ENCODE data around the gene GRAMD1B. TPM values are rescaled to one million over a fixed set of nuclear protein-coding genes. Genes with fewer than 3 reads are reported as not detected.

GRAMD1B gene
- total RNA-seq, 1 donor from 2014 or later, result 40.7 TPM

DNA sequence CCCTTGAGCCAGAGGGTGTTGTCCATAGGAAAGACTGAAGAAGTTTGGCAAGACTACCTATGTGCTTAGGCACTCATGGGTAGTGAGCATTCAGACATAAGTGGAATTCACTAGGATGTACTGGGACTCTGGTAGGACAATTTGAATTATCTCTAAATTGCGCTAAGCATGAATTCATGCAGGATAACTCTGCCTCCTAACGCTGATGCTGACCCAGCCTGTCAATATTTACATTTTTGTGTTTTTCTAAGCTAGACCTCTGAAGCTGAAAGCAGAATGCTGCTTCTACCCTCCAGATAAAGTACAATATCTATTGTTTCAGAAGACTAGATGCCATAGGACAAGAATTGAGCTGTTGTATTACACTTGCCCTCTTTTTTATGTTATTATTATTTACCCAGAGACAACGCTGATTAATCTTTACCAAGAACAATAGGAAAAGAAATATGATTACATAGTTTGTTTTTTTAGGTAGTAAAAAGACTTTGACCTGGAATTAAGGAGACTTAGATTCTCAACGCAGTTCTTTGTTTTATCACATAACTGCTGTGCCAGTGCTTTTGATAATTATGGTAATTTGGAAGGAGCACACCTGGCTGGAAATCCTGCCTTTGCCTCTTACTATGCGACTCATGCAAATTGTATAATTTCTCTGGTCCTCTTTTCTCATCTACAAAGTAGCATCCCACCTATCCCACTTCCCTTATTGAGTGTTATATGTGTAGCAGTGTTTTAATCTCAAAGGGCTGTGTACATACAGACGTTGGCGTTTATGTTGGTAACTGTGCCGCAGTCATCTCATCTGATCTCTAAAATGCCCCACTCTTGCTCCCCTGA lies 21.2 kb upstream of the GRAMD1B start:
- intact Hi-C loops (cut with micrococcal nuclease), result no loop called here

DNA sequence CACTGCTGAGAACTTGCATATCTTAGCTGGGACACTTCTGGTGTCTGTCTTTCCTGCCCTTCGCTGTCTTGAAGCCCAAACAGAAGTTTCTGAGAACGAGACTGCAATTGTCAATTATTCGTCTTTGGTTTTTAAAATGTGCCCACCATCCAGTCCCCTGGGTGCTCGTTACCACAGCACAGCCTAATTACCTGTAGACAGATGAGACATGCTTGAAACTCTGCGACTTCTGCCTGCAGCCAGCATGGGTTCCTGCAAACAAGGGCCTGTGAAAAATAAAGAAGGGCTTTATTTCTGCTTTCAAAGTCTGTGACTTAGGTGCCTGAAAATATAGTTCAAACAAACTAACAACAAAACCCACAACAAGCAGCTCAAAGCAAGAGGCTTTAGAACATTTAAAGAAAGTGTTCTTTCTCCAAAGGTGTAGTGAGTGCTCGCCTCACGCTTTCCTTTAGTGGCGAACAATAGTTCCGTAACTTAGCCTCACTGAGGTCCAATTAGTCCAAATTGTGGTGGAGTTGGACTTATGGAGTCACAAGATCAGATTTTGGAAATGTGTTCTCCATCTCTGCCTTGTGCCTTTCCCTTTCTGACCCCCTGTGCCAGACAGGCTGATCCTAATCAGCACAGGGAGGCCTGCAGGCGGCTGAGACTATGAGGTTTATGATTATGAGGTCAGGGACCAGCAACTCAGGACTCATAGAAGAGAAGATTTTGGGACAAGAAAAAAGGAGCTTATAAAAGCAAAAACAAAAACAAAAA lies 20.4 kb upstream of the GRAMD1B start:
- intact Hi-C loops (cut with micrococcal nuclease), result no loop called here

DNA sequence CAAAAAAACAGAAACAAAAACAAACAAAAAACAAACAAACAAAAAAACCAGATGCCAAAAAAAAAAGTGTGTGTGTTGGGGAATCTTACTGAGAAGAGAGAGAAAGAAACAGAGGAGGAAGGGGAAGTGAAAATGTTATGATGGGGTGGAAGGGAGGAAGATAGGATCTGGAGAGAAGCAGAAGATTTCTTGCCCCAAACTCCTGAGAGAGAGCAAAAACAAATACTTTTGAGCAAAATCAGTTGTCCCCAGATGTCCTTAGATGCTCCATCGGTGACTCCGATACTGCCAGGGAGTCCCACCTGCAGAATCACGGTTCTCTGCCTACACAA lies 19.9 kb upstream of the GRAMD1B start:
- intact Hi-C loops (cut with micrococcal nuclease), result no loop called here

DNA sequence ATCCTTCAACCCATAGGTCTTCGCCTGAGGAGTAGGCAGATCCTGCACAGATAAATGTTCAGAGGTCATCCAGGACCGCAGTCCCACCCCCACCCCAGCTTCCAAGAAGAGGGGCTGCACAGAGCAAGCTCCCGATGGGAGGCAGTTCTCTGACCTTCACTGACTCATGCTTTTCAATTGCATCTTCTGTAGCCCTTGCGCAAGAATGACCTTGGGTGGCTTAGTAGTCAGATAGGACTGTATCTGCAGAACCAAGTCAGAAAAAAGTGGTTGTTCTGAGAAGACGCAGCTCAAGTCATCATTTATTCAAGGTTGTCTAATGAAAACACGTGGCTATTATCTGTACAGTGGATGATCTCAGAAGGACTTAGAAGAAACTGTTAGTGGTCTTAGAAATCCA lies 16.4 kb upstream of the GRAMD1B start:
- intact Hi-C loops (cut with micrococcal nuclease), result no loop called here

DNA sequence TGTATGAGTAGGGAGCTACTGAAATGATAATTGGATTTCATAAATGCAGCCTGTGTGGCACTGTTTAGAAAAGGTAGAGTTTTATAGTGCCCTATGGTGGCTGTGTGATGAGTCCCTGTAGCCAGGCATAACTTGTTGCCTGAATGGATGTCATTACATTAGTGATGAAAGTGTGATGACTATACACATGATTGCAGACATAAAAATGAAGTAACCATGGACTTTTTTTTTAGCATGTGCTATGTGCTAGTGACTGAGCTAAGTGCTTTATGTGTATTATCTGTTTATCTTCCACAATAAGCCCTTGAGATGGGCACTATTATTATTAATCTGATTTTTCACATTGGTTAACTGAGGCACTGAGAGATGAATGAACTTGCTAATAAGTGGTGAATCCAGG lies 13.5 kb upstream of the GRAMD1B start:
- intact Hi-C loops (cut with micrococcal nuclease), result no loop called here

DNA sequence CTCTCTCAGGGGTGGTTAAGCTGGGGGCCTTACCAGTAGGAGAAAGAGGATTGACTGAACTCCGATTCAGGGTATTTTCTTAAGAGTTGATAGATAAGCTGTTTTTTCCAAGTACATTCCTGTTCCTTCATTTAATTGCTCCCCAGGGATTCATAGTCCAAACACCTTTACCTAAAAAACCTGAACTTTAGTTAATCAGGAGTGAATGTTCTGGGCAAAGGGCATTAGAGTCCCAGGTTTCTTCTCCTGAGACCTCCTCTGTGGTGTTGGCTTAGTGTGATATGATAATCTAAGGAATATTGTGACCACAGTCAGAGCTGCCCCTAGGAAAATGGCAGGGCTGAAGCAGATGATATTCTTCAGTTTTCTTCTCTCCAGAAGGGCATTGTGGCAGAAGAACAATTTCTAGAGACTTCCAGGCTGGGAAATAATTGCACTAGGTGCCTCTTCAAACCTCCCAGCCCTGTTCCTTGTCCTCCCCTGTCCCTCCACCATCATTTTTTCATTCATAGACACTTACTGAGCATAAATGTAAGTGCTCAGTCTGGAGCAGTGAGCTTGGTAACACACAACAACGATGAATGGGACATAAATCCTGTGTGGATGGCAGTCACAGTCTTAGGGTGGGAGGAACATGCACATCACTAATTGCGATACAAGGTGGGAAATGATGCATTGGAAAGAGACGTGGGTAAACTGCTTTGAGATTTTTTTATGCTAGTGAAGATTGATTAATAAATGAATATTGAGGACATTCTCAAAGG lies 11.5 kb upstream of the GRAMD1B start:
- intact Hi-C loops (cut with micrococcal nuclease), result no loop called here

DNA sequence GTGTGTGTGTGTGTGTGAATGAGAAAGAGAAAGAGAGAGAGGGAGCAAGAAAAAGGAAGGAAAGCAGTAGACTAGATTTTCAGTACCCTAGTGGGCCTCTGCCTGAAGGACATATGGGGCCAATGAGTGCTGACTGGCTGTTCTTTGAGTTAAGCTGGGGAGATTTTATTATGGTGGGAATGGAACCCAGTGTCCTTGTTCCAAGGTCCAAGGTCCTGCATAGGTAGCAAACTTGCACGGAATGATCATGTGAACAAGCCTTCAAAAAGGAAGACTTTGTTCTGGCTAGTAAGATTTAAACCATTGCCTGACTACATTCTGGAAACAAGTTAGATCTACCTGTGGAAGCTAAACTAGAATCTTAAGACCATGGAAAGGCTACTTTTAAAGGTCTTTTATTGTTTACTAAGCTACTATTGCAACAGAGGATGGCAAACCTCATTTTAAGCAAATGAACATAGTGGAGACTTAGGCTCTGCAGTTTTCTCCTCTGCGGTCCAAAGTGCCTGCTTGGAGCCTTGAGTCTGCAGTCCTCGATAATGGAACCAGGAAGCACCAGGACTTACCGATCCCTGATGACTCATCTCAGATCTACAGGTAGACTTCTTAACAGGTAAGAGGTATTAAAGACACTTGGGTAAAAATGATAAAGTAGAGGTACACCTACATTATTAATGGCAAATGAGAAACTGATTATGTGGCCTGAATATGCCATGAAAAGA lies 10.2 kb upstream of the GRAMD1B start:
- intact Hi-C loops (cut with micrococcal nuclease), result no loop called here

DNA sequence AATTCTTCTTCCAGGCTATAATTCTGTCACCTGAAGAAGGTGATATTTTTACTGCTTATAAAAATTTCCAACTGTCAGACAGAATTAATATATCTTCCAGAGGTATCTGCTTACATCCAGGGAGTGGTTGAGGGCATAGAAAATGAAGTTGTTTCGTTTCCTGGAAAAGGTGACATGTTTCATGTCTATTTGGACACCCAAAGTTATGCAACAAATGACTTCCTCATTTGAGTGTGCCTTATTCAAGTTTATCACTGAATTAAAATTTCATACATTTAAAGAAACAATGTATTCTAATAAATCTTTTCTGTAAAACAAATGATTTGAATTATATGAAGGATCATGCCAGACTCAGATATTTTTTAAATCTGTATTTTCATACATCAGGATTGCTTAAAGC lies 8.5 kb upstream of the GRAMD1B start:
- intact Hi-C loops (cut with micrococcal nuclease), result no loop called here

DNA sequence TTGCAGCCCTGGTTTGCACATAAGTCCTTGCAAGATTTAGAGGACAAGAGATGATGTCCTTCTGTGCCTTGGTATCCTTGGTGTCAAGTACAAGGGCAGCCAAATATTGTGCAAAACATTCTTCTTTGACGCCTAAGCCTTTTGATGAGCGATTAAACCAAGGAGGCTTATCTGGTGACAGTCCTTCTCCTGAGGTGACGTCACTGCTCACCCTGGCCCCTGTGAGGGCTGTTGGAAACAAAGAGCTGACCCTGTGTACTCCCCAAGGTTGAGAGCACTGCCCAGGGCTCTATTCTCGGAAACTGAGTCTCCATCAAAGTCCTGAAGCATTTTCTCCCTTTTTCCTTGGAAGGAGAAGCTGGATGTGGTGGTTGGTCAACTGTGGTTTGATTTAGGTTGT lies 4.7 kb upstream of the GRAMD1B start:
- intact Hi-C loops (cut with micrococcal nuclease), result no loop called here

DNA sequence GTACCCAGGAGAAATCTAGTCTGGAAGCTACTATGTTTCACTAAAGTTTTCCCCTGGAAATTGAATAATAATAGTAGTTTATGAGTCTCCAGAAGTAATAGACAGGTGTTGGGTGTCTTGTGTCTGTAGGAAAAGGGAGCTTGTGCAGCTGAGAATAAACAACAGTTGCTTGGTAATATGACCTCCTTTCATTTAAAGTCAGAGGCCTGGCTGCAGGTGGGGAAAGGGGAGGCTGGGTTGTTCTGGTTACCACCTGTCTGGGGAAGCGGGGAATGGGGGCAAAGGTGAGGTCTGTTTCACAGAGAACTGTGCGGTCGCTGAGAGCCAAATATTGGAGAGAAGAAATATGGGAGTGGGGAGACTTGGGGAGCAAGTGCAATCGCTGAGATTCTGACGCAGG lies 3.3 kb upstream of the GRAMD1B start:
- intact Hi-C loops (cut with micrococcal nuclease), result no loop called here

DNA sequence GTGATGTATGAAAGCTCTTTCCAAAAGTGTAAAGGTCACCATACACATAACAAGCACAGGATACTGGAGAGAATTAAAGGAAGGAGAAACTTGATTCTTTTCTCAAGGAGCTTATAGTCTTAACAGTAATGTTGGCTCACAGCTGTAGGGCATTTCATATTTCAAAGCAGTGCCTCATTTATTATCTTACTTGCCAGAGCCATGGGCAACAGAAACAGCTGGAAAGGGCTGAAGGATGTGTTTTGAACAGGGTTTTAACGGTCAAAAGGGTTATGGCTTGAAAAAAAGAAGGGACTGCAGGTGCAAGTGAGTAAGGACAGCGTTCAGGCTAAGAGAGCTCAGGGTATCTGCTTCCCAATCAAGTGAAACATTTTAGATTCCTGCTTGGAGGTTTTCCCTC lies 2.7 kb upstream of the GRAMD1B start:
- intact Hi-C loops (cut with micrococcal nuclease), result no loop called here

DNA sequence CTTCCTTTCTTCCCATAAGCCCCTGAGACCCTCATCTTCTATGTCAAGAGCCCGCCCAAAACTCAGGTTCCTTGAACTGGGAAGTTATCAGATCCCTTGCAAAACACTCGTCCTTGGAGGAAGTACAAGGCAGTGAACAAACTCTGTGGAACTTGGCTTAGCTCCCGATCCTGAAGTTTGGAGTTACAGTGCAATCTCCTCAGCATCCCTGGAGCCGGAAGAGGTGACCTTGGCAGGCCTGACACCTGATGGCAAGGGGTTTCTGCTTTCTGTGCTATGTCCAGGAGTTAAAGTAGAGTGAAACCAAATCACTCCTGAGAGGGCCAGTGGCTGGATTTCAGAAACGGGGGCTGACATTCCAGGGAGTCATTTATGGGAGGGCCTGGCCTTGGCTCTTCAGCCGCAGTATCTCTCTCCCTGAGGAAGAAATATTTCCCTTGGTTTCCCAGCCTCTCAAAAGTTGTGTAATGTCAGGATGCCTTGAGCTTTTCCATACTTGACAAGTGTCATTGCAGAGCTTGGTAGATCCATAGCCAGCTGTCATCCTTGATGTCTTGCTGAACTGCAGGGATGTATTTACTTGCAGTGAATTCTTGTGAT lies 1.9 kb upstream of the GRAMD1B start:
- intact Hi-C loops (cut with micrococcal nuclease), result no loop called here

DNA sequence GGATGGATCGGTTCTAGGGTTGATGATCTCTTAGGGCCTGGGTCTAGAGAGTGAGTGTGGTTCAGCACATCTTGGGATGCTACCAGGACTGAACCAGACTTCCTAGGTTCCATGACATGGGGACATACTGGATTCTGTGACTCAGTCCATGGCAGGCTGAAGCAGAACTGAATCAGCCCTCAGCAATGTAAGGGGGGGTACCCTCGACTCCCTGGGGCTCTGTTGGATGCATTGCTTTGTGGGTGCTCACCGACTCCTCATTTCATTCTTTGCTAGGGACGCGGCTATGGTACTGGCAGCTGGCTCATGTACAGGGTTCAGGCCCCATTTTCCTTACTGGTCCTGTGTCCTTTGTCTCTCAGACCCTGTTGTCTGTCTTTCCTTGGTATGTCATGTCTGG lies 733 bp upstream of the GRAMD1B start:
- intact Hi-C loops (cut with micrococcal nuclease), result no loop called here

DNA sequence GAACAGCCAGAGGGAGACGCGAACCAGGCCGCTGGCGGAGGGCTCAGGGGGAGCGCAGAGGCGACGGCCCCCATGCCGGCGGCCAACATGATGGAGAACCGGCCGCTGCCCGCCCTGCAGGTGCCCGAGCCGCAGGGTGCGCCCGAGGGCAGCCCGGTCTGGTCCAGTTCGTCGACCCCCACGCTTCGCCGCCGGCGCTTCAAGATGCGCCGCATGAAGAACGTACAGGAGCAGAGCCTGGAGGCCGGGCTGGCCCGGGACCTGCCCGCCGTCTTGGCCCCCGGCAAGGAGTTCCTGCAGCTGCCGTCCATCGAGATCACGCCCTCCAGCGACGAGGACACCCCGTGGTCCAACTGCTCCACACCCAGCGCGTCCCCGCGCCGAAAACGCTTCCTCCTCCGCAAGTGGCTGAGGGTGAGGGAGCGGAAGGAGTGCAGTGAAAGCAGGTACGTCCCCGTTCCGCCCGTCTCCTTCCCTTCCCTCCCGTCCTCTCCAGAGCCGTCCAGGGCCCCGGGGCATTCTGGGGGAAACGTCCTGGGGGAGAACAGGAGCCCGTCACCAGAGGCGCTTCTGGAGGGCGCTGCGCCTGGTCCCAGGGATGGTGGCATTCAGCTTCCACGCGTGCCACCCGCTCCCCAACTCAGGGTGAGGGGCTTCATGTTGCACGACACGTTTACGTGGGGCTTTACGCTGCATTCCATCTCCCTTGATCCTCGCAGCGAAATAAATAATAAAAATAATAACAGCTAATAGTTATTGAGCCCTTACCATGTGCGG lies 840 bp downstream of the GRAMD1B start:
- intact Hi-C loops (cut with micrococcal nuclease), result loop anchor here (1.0 to 5.0 kb wide), 6 partner anchors 7 to 369 kb away; partner anchors contain the start of gene HSPA8

DNA sequence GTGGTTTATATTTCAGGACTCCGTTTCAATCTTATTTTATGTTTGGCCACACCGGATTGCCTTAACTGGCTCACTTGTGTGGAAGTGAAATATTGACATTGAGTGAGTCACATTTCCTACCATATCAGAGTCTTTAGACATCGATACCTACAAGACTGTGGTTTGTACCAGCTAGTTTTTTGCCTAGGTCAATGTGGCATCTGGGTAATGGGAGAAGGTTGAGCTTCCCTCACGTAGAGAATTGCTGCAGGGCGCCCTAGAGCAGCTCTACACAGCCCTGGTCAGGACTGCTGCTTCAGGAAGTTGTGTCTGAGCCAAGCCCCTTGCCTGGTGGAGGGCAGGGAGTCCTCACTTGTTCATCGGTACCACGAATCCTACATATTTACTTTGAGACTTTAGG lies 1.6 kb downstream of the GRAMD1B start:
- intact Hi-C loops (cut with micrococcal nuclease), result loop anchor here (1.0 to 5.0 kb wide), 3 partner anchors 23 to 369 kb away; partner anchors contain the start of gene HSPA8

DNA sequence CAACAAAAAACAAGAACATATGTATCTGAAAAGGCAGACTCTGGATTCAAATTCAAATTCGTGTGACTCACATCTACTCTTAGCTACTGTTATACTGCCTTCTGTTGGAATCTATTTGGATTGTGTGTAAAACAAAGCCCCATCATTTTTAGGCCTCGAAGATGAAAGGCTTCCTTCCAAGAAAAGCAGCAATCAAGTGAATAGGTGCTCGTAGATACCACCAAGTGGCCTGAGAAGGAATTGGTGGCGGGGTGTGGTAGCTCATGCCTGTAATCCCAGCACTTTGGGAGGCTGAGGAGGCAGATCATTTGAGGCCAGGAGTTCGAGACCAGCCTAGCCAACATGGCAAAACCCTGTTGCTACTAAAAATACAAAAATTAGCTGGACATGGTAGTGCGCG lies 4.2 kb downstream of the GRAMD1B start:
- intact Hi-C loops (cut with micrococcal nuclease), result loop anchor here (1.0 to 5.0 kb wide), 3 partner anchors 44 to 372 kb away; partner anchors contain the start of gene HSPA8

DNA sequence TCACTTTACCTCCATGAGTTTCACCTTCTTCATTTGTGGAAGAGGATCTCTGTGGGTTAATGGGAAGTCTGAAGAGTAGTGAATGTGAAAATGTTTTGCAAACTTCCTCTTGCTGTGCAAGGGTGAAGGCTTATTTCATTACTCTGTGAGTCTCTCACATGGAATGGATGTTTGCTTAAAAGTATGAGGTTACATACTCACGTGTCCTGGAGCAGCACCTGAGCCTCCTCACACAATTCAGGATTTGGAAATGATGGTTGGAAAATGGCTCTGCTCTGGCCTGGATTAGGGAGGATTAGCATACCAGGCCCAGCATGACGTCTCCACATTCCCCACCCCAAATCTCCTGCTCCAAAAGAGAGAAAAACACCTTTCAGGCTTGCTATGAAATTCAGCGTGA lies 4.8 kb downstream of the GRAMD1B start:
- intact Hi-C loops (cut with micrococcal nuclease), result loop anchor here (1.0 to 5.0 kb wide), 3 partner anchors 43 to 373 kb away; partner anchors contain the start of gene HSPA8

DNA sequence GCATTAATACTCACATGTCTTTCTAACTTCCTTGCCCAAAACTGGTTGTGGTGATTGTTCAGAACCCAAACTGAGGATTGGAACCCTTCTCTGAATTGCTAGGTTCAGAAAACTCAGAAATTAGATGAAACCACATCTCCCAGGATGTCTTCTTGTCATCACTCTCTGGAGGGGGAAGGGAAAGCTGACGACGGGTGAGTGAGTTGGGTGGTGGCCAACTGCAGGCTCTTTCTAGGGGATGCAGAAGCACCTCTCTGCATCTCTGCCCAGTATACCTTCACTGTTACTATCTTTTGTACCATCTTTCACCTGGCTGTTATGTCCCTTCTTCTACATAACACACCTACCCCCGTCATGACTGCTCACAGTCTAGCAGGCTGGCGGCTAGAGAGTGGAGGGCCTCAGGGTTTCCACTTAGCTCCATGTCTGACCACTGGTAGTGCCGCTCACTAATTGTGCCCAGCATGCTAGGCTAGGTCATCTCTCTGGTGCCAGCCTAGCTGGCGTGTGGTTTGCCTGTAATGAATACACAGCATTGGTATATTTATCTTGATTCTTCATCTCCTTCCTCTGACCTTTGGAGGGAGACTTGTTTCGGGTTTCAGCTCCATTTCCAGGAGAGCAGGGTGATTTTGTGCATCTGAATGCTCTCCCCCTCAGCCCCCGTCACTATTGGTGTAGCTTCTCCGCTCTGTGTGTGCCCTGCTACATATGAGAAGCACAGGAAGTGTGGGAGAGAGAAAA lies 7.3 kb downstream of the GRAMD1B start:
- intact Hi-C loops (cut with micrococcal nuclease), result no loop called here

DNA sequence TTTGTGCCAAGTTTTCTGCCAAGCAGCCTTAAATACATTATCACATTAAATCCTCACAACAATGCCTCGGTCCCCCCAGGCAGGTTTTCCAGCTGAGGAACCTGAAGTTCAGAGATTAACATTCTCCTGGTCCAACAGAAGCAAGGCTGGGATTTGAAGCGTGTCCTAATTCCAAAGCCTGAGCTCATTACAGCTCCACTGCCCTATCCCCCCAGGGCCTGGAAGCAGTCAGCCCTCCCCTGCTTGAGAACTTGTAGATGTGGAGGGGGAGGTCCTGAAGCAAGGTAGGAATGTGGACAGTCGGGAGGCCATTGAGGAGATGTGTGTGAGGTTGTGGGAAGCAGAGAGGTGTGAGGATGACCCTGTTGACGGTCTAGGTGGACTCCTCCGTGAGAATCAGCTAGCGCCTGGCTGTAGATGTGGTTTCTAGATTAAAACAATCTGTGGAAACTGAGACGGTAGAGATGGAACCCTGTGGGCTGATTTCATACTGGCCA lies 8.1 kb downstream of the GRAMD1B start:
- intact Hi-C loops (cut with micrococcal nuclease), result loop anchor here (1.0 kb wide), 1 partner anchor 8 kb away; the partner anchor contains the start of gene GRAMD1B

Data from T-helper 2 cell treated with Interferon-gamma antibody and Interleukin-4, amounts not matched to agents 100 ng/mL and 5 ng/mL, for 36 hours (primary cell).